Measurements from ENCODE around the gene NXN. TPM values are rescaled to one million over a fixed set of nuclear protein-coding genes. Genes with fewer than 3 reads are reported as not detected.
"Not testable (repeated sequence)": the region's sequence is repeated elsewhere in the genome, so short reads cannot be mapped to it uniquely, and the experiment has no call there.

NXN gene
- total RNA-seq, 2 donors from 2014 or later, result 13.9 to 18.9 TPM

DNA sequence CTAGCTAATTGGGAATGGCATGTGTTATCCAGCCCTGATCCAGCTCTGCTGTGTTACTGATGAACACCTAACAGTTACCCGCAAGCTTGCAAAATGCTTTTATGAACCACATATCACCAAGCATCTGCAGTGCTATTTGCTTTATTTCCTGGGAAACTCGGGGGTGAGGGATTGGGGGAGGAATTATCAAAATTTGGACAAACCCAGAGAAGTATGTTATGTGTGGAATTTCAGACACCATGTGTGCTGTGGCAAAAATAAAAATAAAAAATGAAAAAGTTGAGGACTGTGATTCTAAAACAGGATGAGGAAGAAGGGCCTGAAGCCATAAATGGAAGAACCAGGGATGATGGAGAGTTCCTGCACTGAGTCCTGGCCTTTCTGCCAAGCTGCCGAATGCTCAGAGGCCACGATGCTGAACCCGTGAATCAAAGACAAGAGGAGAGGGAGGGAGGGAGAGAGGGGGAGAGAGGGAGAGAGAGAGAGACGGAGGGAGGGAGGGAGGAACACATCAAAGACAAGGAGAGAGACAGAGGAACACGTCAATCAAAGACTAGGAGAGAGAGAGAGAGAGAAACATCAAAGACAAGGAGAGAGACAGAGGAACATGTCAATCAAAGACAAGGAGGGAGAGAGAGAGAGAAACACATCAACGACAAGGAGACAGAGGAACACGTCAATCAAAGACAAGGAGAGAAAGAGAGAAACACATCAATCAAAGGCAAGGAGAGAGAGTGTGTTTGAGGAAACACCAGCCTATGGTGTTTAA is 107.6 kb downstream of the NXN start:
- Histone ChIP-seq H3K27ac (no peak overlapping the region), H3K9me3 (no peaks in the 10 kb centered on the region), H3K36me3 (no peaks in the 10 kb centered on the region), H3K27me3 (replicated peaks; ENCODE audit: insufficient read depth) (no peaks in the 10 kb centered on the region), H3K4me1 (ENCODE audit: control insufficient read depth in 1 of 2, low read depth in 2 of 2) (peaks cover 13 to 28% of the 10 kb centered on the region in 2 donors), H3K4me3 (no peak overlapping the region)
- ATAC-seq (ENCODE audit: insufficient number of reproducible peaks, low FRiP score, low read depth), result no peak
- DNase-seq (ENCODE audit: low spot score), result no peak
- TF ChIP-seq, protein P1, sequence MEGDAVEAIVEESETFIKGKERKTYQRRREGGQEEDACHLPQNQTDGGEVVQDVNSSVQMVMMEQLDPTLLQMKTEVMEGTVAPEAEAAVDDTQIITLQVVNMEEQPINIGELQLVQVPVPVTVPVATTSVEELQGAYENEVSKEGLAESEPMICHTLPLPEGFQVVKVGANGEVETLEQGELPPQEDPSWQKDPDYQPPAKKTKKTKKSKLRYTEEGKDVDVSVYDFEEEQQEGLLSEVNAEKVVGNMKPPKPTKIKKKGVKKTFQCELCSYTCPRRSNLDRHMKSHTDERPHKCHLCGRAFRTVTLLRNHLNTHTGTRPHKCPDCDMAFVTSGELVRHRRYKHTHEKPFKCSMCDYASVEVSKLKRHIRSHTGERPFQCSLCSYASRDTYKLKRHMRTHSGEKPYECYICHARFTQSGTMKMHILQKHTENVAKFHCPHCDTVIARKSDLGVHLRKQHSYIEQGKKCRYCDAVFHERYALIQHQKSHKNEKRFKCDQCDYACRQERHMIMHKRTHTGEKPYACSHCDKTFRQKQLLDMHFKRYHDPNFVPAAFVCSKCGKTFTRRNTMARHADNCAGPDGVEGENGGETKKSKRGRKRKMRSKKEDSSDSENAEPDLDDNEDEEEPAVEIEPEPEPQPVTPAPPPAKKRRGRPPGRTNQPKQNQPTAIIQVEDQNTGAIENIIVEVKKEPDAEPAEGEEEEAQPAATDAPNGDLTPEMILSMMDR (IDR thresholded peaks at IDR 0.05), result no peak

DNA sequence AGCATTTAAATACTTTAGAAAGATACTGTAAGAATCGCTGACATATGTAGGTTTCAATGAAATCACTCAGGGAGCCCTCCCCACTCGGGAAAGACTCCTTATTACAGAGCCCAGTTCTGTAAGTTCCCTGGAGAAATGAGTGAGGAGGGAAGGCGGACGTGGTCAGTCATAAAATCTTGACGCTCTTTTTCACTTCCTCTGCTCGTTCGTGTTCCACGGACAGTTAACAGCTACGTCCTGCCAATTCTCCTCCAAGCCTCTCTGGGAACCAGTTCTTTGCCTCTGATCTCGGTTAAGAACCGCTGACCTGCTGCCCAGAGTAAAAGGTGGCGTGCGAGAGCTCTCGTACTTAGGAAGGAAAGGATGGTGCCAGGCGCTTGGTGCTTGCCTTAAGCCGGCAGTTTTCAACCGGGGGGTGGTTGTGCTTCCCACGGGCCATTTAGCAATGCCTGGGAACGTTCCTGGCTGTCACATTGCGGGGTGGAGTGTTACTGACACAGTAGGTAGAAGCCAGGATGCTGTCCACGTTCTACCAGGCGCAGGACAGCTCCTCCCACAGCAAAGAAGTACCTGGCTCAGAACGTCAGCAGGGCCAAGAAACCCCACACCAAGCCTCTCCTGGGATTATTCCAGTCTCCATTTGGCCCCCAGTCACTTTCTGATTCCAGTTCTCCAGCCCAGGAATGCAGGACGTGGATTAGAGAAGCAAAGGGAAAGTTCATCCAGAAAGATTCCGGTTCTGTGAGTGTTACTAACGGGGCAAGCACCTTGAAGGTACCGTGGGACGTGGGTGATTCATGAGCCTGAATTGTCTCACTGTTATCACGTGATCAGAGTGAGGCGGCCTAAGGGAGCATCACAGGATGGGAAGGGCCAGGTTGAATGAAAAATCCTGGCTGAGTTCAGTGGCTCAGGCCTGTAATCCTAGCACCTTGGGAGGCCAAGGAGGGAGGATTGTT is 109.7 kb downstream of the NXN start:
- no peaks in the 10 kb centered on the region for H3K27me3 ChIP-seq (replicated peaks; ENCODE audit: insufficient read depth)
- H3K4me3 ChIP-seq, result peak overlapping the region; percentile 60
- peak; percentile 41 for ATAC-seq (ENCODE audit: insufficient number of reproducible peaks, low FRiP score, low read depth)
- TF ChIP-seq, protein P1 (IDR thresholded peaks at IDR 0.05), result no peak
- peaks cover 13 to 36% of the 10 kb centered on the region in 2 donors for H3K4me1 ChIP-seq (ENCODE audit: control insufficient read depth in 1 of 2, low read depth in 2 of 2)
- no peak for DNase-seq (ENCODE audit: low spot score)
- H3K9me3 ChIP-seq, result no peaks in the 10 kb centered on the region
- no peaks in the 10 kb centered on the region for H3K36me3 ChIP-seq
- peak overlapping the region; percentile 62 to 72 for H3K27ac ChIP-seq

DNA sequence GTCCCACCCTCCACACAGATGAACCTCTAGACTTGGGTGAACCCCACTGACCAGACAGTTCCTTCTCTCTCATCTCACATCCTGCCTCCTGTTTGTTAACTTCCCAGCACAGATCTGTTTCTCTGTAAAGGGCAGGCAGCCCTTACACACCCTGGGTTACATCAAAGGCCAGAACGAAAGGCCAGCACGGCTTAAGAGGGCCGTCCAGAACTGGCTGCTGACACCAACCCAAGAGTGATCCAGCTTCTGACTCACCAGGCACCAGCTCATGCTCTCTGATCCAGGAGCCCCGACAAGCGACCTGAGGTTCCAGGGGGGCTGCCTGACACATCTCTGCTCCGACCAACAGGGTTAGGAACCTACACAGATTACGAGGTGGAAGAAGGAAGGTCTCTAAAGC is 110.5 kb downstream of the NXN start:
- peak overlapping the region; percentile 62 to 72 for H3K27ac ChIP-seq
- ATAC-seq (ENCODE audit: insufficient number of reproducible peaks, low FRiP score, low read depth) (peak; percentile 63), DNase-seq (ENCODE audit: low spot score) (peak; percentile 47)
- H3K36me3 ChIP-seq, result no peaks in the 10 kb centered on the region
- no peaks in the 10 kb centered on the region for H3K9me3 ChIP-seq
- TF ChIP-seq, protein P1 (IDR thresholded peaks at IDR 0.05), result no peak
- no peaks in the 10 kb centered on the region for H3K27me3 ChIP-seq (replicated peaks; ENCODE audit: insufficient read depth)
- H3K4me1 ChIP-seq (ENCODE audit: control insufficient read depth in 1 of 2, low read depth in 2 of 2), result peaks cover 13 to 36% of the 10 kb centered on the region in 2 donors
- peak overlapping the region; percentile 60 for H3K4me3 ChIP-seq

DNA sequence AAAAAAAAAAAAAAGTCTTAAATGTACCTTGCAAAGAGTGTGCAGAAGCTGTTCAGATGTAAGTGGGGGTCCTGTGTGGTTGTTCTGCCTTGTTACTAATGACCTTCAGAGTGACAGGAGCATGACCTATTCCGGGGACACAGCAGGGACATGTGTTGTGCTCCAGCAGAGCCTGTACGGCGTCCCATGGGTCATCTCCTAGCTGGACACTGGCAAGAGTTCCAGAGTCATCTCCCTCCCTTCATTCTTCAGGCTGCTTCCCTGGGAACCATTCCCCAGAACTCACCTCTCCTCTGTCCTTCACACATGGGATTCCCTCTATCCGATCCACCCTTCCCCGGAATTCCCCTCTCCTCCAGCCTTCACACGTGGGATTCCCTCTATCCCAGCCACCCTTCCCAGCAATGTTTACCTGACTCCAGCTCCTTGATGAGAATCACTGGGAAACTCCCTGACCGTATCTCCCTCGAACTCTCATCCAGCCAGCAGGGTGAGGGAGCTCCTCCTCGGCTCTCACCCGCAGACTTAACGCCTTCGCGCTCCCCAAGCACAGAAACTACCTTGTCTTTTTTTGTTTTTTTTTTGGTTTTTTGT is 111.6 kb downstream of the NXN start:
- H3K27me3 ChIP-seq (replicated peaks; ENCODE audit: insufficient read depth), result no peaks in the 10 kb centered on the region
- H3K4me1 ChIP-seq (ENCODE audit: control insufficient read depth in 1 of 2, low read depth in 2 of 2), result peaks cover 13 to 36% of the 10 kb centered on the region in 2 donors
- no peaks in the 10 kb centered on the region for H3K9me3 ChIP-seq
- TF ChIP-seq, protein P1 (IDR thresholded peaks at IDR 0.05), result no peak
- DNase-seq (ENCODE audit: low spot score) (no peak), ATAC-seq (ENCODE audit: insufficient number of reproducible peaks, low FRiP score, low read depth) (no peak)
- H3K4me3 ChIP-seq, result no peak overlapping the region
- H3K27ac ChIP-seq, result no peak overlapping the region
- no peaks in the 10 kb centered on the region for H3K36me3 ChIP-seq

DNA sequence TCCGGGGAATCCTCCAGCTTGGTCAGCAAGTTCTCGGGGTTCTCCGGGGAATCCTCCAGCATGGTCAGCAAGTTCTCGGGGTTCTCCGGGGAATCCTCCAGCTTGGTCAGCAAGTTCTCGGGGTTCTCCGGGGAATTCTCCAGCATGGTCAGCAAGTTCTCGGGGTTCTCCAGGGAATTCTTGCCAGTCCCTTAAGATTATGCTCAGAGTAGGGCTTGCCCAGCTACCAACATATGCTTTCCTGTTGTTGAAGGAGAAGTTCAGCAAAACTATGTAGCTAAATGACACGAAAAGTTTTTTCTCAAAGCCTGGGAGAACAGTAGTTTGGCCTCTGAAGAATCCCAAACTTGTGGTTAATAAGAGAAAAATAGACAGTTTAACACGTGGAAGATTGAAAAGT is 112.3 kb downstream of the NXN start:
- not testable (repeated sequence) for H3K27ac ChIP-seq; ATAC-seq (ENCODE audit: insufficient number of reproducible peaks, low FRiP score, low read depth); H3K36me3 ChIP-seq; H3K9me3 ChIP-seq; H3K4me3 ChIP-seq; DNase-seq (ENCODE audit: low spot score); H3K27me3 ChIP-seq (replicated peaks; ENCODE audit: insufficient read depth)
- peaks cover 13 to 36% of the 10 kb centered on the region in 2 donors for H3K4me1 ChIP-seq (ENCODE audit: control insufficient read depth in 1 of 2, low read depth in 2 of 2)

Data from thoracic aorta (tissue), 2 donors.